Measurements from ENCODE around the gene IKBKE.

GRCh38 chr1:206482611-206483010 is 12.3 kb downstream of the IKBKE start:
- no peak for TF ChIP-seq CTCF (IDR thresholded peaks at IDR 0.05)
- no peak for TF ChIP-seq POLR2A (IDR thresholded peaks at IDR 0.05)
